ENCODE results near the gene C3orf18.

C3orf18 gene

GRCh38 chr3:50567386-50568167 lies at the start of gene C3orf18:
TSS of gene C3orf18 (minus strand) at chr3:50567747. CDS start at chr3:50565699, 2,048 bp downstream.
- peak; percentile 92 for DNase-seq

- peak; percentile 95 for DNase-seq
Observed at GRCh38 chr3:50616770-50617095, 49.2 kb upstream of the C3orf18 start.

GRCh38 chr3:50616003-50616769 lies 48.6 kb upstream of the C3orf18 start:
- DNase-seq = peak; percentile 85

- no peak for DNase-seq
Observed at GRCh38 chr3:50615190-50615589, 47.6 kb upstream of the C3orf18 start.

- DNase-seq = no peak
Observed at GRCh38 chr3:50612970-50613846, 45.7 kb upstream of the C3orf18 start.

GRCh38 chr3:50612234-50612882 lies 44.8 kb upstream of the C3orf18 start:
- no peak for DNase-seq

- peak; percentile 99 for DNase-seq
Observed at GRCh38 chr3:50611464-50612233, 44.1 kb upstream of the C3orf18 start, which contains the start of gene CISH. TSS of gene CISH (minus strand) at chr3:50611774. CDS start at chr3:50611650, 124 bp downstream.

GRCh38 chr3:50610992-50611463 lies 43.5 kb upstream of the C3orf18 start:
- DNase-seq = no peak

GRCh38 chr3:50610181-50610971 lies 42.8 kb upstream of the C3orf18 start:
- DNase-seq = no peak

GRCh38 chr3:50609763-50610085 lies 42.2 kb upstream of the C3orf18 start:
- no peak for DNase-seq

GRCh38 chr3:50609071-50609762 lies 41.7 kb upstream of the C3orf18 start:
- DNase-seq = no peak

GRCh38 chr3:50608278-50608677 lies 40.7 kb upstream of the C3orf18 start:
- DNase-seq = no peak

GRCh38 chr3:50607271-50608091 lies 39.9 kb upstream of the C3orf18 start:
- no peak for DNase-seq

- no peak for DNase-seq
Observed at GRCh38 chr3:50606596-50606995, 39.0 kb upstream of the C3orf18 start.

GRCh38 chr3:50605901-50606326 lies 38.4 kb upstream of the C3orf18 start:
- no peak for DNase-seq

- DNase-seq = no peak
Observed at GRCh38 chr3:50604628-50605588, 37.4 kb upstream of the C3orf18 start.

- no peak for DNase-seq
Observed at GRCh38 chr3:50604110-50604621, 36.6 kb upstream of the C3orf18 start.

Measured in left hindlimb (tissue), 1 donor.